CD4-positive, alpha-beta T cell (primary cell): ENCODE results near the gene STAB1. TPM values are rescaled to one million over a fixed set of nuclear protein-coding genes. Genes with fewer than 3 reads are reported as not detected.

Source experiments
- ATAC-seq: fragments of 200-7000 bp; cut with Tn5 transposase; one replicate; pipeline ENCODE4 v1.10.0; 2022; ENCODE audit warnings: mild to moderate bottlenecking; ENCODE audit not compliant: poor library complexity
- CTCF ChIA-PET: fragments of 350-600 bp; sonication (Branson Sonifier 250); formaldehyde crosslinking; loops from one replicate; lab custom pipeline; 2021; ENCODE audit warnings: antibody characterized with exemption, inconsistent platforms; lab: Charles Lee
- POLR2A ChIA-PET: fragments of 350-600 bp; sonication (Branson Sonifier 250); formaldehyde crosslinking; loops from one replicate; lab custom pipeline; 2021; ENCODE audit warnings: antibody characterized with exemption, inconsistent platforms; lab: Charles Lee
- DNase-seq, 14 experiments: peaks; one replicate each; pipeline ENCODE4 v3.0.0-alpha.2; 2013 to 2020; ENCODE audit warnings: mixed read lengths in 2 of 14
- H3K27ac ChIP-seq, 2 donors: one replicate each; pipeline versions ENCODE4 v1.5.1 to v1.7.0; 2013; ENCODE audit warnings: low read length in 2 of 2, low read depth in 1 of 2, mild to moderate bottlenecking in 1 of 2
- H3K27me3 ChIP-seq, 2 experiments: 1 replicate in 1 of 2; 2 replicates in 1 of 2; pipeline versions ENCODE4 v1.6.1 to v1.7.0; 2013; ENCODE audit warnings: low read length in 2 of 2, control low read depth in 1 of 2, mild to moderate bottlenecking in 1 of 2, moderate library complexity in 1 of 2; ENCODE audit not compliant: insufficient read depth in 2 of 2, control insufficient read depth in 1 of 2
- H3K36me3 ChIP-seq: one replicate; pipeline ENCODE4 v1.6.1; 2013; ENCODE audit warnings: low read length, control low read depth; ENCODE audit not compliant: insufficient read depth
- H3K4me1 ChIP-seq: one replicate; pipeline ENCODE4 v1.6.1; 2013; ENCODE audit warnings: low read length, control low read depth; ENCODE audit not compliant: insufficient read depth
- H3K4me3 ChIP-seq: one replicate; pipeline ENCODE4 v1.5.1; 2013; ENCODE audit warnings: mild to moderate bottlenecking, low read length, moderate library complexity
- H3K9me3 ChIP-seq, 2 experiments: 1 replicate in 1 of 2; 2 replicates in 1 of 2; pipeline versions ENCODE4 v1.6.1 to v1.7.0; 2013; ENCODE audit warnings: low read length in 2 of 2, mild to moderate bottlenecking in 2 of 2, control low read depth in 1 of 2, moderate library complexity in 1 of 2; ENCODE audit not compliant: control insufficient read depth in 1 of 2, insufficient read depth in 1 of 2
- H3K27ac Mint-ChIP-seq: one replicate; pipeline ENCODE4 v1.8.0; 2020; ENCODE audit warnings: mixed read lengths
- H3K27me3 Mint-ChIP-seq: one replicate; pipeline ENCODE4 v1.8.0; 2021; ENCODE audit warnings: mixed read lengths
- H3K36me3 Mint-ChIP-seq: one replicate; pipeline ENCODE4 v1.8.0; 2021; ENCODE audit warnings: low read depth, mixed read lengths
- H3K4me1 Mint-ChIP-seq: one replicate; pipeline ENCODE4 v1.8.0; 2021; ENCODE audit warnings: low read depth, mixed read lengths
- H3K4me3 Mint-ChIP-seq: one replicate; pipeline ENCODE4 v1.8.0; 2020; ENCODE audit warnings: mild to moderate bottlenecking, mixed read lengths
- H3K9me3 Mint-ChIP-seq: one replicate; pipeline ENCODE4 v1.8.0; 2020; ENCODE audit warnings: mixed read lengths
- intact Hi-C, 2 experiments: fragments of 100-400 bp; cut with DNase I in 1 of 2; cut with micrococcal nuclease in 1 of 2; formaldehyde crosslinking; loops; one replicate each; pipeline versions ENCODE4 v1.15.1 to v1.9.0; 2023 to 2025; cut with DNase I, micrococcal nuclease
- total RNA-seq, 174 experiments: library from RNA in 2 of 174; stranded (reverse) in 2 of 174; gene quantifications; one replicate each; pipeline ENCODE4 v1.2.3 and lab custom pipeline; 2021 to 2026
- TF ChIP-seq, protein P1 (sequence below): fragments of 200-600 bp; IDR thresholded peaks from one replicate; pipeline ENCODE4 v1.8.0; 2022; ENCODE audit warnings: antibody characterized with exemption, mild to moderate bottlenecking

The STAB1 gene
- total RNA-seq, 2 experiments from 2014 or later: 1.5 to 2.5 TPM

DNA sequence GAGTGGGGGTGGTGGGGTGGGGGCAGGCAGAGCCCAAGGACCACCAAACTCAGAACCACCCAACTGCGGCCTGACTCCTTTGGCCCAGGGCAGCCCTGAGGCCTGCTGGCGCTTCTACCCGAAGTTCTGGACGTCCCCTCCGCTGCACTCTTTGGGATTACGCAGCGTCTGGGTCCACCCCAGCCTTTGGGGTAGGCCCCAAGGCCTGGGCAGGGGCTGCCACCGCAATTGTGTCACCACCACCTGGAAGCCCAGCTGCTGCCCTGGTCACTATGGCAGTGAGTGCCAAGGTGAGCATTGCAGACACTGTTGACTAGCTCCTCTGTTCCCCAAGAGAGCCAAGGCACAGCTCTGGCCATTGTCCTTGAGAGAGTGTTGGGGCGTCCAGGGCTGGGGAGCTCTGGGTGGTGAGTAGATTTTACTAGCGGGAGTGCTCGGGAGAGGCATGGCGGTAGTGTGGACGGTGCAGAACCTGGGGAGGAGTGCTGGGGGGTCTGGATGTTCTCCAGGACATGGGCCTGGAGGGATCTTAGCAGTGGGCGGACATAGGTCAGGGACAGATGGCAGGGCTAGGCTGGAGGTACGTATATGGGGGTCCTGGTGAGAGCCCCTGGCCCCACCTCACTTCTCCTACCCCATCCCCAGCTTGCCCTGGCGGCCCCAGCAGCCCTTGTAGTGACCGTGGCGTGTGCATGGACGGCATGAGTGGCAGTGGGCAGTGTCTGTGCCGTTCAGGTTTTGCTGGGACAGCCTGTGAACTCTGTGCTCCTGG is 25.8 kb downstream of the STAB1 start:
- Histone ChIP-seq H3K4me3 (no peak overlapping the region), H3K4me1 (no peaks in the 10 kb centered on the region), H3K9me3 (no peaks in the 10 kb centered on the region), H3K27ac (no peak overlapping the region), H3K27me3 (no peaks in the 10 kb centered on the region), H3K36me3 (no peaks in the 10 kb centered on the region)
- H3K36me3 Mint-ChIP-seq: no peaks in the 10 kb centered on the region
- H3K27ac Mint-ChIP-seq: no peak overlapping the region
- CTCF ChIA-PET: no interaction called here
- H3K4me1 Mint-ChIP-seq: no peaks in the 10 kb centered on the region
- TF ChIP-seq, protein P1, sequence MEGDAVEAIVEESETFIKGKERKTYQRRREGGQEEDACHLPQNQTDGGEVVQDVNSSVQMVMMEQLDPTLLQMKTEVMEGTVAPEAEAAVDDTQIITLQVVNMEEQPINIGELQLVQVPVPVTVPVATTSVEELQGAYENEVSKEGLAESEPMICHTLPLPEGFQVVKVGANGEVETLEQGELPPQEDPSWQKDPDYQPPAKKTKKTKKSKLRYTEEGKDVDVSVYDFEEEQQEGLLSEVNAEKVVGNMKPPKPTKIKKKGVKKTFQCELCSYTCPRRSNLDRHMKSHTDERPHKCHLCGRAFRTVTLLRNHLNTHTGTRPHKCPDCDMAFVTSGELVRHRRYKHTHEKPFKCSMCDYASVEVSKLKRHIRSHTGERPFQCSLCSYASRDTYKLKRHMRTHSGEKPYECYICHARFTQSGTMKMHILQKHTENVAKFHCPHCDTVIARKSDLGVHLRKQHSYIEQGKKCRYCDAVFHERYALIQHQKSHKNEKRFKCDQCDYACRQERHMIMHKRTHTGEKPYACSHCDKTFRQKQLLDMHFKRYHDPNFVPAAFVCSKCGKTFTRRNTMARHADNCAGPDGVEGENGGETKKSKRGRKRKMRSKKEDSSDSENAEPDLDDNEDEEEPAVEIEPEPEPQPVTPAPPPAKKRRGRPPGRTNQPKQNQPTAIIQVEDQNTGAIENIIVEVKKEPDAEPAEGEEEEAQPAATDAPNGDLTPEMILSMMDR: no peak
- POLR2A ChIA-PET: no interaction called here
- H3K9me3 Mint-ChIP-seq: no peaks in the 10 kb centered on the region
- no peaks in the 10 kb centered on the region for H3K27me3 Mint-ChIP-seq
- no peak overlapping the region for H3K4me3 Mint-ChIP-seq
- ATAC-seq: no peak
- intact Hi-C loops: no loop called here
- DNase-seq: no peak

DNA sequence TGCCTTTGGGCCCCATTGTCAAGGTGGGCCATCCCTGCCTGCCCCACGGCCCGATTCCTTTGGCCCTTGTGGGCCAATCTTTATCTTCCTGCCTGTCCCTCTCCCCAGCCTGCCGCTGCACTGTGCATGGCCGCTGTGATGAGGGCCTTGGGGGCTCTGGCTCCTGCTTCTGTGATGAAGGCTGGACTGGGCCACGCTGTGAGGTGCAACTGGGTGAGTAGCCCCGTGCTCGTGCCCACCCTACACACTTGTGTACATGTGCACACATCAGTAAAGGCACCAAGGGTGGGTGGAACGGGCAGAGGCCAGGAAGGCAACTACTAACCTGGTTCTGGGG is 26.3 kb downstream of the STAB1 start:
- ChIA-PET POLR2A (no interaction called here), CTCF (no interaction called here)
- H3K4me3 ChIP-seq: no peak overlapping the region
- H3K36me3 ChIP-seq: no peaks in the 10 kb centered on the region
- intact Hi-C loops: no loop called here
- H3K4me3 Mint-ChIP-seq: no peak overlapping the region
- TF ChIP-seq, protein P1: no peak
- H3K27me3 ChIP-seq: no peaks in the 10 kb centered on the region
- H3K4me1 Mint-ChIP-seq: no peaks in the 10 kb centered on the region
- no peaks in the 10 kb centered on the region for H3K9me3 Mint-ChIP-seq
- no peak for ATAC-seq
- H3K27me3 Mint-ChIP-seq: no peaks in the 10 kb centered on the region
- DNase-seq: no peak
- no peak overlapping the region for H3K27ac ChIP-seq
- H3K4me1 ChIP-seq: no peaks in the 10 kb centered on the region
- H3K36me3 Mint-ChIP-seq: no peaks in the 10 kb centered on the region
- no peak overlapping the region for H3K27ac Mint-ChIP-seq
- no peaks in the 10 kb centered on the region for H3K9me3 ChIP-seq

DNA sequence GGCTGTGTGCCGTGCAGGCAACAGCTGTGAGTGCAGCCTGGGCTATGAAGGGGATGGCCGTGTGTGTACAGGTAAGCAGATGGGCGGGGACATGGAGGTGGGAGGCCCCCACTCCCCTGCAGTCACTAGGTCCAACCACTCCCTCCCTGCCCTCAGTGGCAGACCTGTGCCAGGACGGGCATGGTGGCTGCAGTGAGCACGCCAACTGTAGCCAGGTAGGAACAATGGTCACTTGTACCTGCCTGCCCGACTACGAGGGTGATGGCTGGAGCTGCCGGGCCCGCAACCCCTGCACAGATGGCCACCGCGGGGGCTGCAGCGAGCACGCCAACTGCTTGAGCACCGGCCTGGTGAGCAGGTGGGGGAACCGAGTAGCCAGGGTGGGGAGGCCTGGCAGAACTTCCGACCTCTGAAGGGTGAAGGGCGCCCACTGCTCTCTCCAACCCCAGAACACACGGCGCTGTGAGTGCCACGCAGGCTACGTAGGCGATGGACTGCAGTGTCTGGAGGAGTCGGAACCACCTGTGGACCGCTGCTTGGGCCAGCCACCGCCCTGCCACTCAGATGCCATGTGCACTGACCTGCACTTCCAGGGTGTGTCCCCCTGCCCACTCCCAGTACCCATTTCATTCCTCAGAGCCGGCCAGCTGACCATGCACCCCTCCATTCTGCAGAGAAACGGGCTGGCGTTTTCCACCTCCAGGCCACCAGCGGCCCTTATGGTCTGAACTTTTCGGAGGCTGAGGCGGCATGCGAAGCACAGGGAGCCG is 26.9 kb downstream of the STAB1 start:
- intact Hi-C loops: no loop called here
- Mint-ChIP-seq H3K27me3 (no peaks in the 10 kb centered on the region), H3K4me1 (no peaks in the 10 kb centered on the region), H3K9me3 (no peaks in the 10 kb centered on the region), H3K4me3 (no peak overlapping the region), H3K27ac (no peak overlapping the region), H3K36me3 (no peaks in the 10 kb centered on the region)
- H3K27me3 ChIP-seq: no peaks in the 10 kb centered on the region
- ATAC-seq (no peak), DNase-seq (no peak)
- H3K4me3 ChIP-seq: no peak overlapping the region
- TF ChIP-seq, protein P1: no peak
- no peak overlapping the region for H3K27ac ChIP-seq
- ChIA-PET CTCF (no interaction called here), POLR2A (no interaction called here)
- H3K36me3 ChIP-seq: no peaks in the 10 kb centered on the region
- H3K9me3 ChIP-seq: no peaks in the 10 kb centered on the region
- no peaks in the 10 kb centered on the region for H3K4me1 ChIP-seq
